ENCODE measurements around the gene HS6ST3. TPM values are rescaled to one million over a fixed set of nuclear protein-coding genes. Genes with fewer than 3 reads are reported as not detected.

HS6ST3 gene
- total and polyA plus RNA-seq, 9 of the 15 experiments (the other 6 are each of a cell fraction or from before 2014, with no cell fraction given) = not detected

- TF ChIP-seq CGGBP1 (CRISPR knock-in tag; IDR thresholded peaks at IDR 0.05) (no peak), RBM34 (IDR thresholded peaks at IDR 0.05; ENCODE audit: borderline replicate concordance, insufficient read depth, low read length) (no peak), NEUROD1 (IDR thresholded peaks at IDR 0.05; ENCODE audit: borderline replicate concordance, low read depth, low read length, partially characterized antibody) (no peak), BACH1 (tag; IDR thresholded peaks at IDR 0.05) (no peak)
Measured at GRCh38 chr13:96816261-96816660, 726.4 kb downstream of the HS6ST3 start (continued).

GRCh38 chr13:96816874-96817273 lies 727.0 kb downstream of the HS6ST3 start:
- in situ Hi-C loops (cut with MboI) (no loop called here), intact Hi-C loops (cut with micrococcal nuclease) (loop anchor here (5.0 kb wide), 1 partner anchor 795 kb away; no protein-coding TSS in a partner anchor)
- BruUV-seq (replicated peaks) = no TSS peak
- no peak for TF ChIP-seq GTF3C2 (IDR thresholded peaks at IDR 0.05; ENCODE audit: borderline replicate concordance, extremely low read depth, insufficient read length)
- no peak for TF ChIP-seq BRF2 (IDR thresholded peaks at IDR 0.05; ENCODE audit: borderline replicate concordance, insufficient read depth, insufficient read length)
- TF ChIP-seq PRDM10 (IDR thresholded peaks at IDR 0.05; ENCODE audit: partially characterized antibody) = no peak

More at GRCh38 chr13:96816874-96817273, 727.0 kb downstream of the HS6ST3 start:
- Histone ChIP-seq H3K4me3 (no peak overlapping the region), H3K9ac (ENCODE audit: insufficient read depth in 1 of 2, low read depth in 2 of 2, low read length in 2 of 2) (no peak overlapping the region), H3K36me3 (ENCODE audit: control insufficient read depth, insufficient read depth, low read length) (no peaks in the 10 kb centered on the region), H3K27ac (ENCODE audit: extremely low read depth, low read depth, low read length) (no peak overlapping the region), H3K79me2 (ENCODE audit: control insufficient read depth, insufficient read depth, low read length) (no peaks in the 10 kb centered on the region), H4K20me1 (replicated peaks; ENCODE audit: control insufficient read depth, insufficient read depth, low read length) (no peaks in the 10 kb centered on the region), H3K27me3 (ENCODE audit: control insufficient read depth in 2 of 2, insufficient read depth in 2 of 2, low read length in 2 of 2) (no peaks in the 10 kb centered on the region), H3K4me2 (ENCODE audit: insufficient read depth, low read length) (no peak overlapping the region), H3K9me1 (ENCODE audit: control insufficient read depth, insufficient read depth, low read length) (no peaks in the 10 kb centered on the region), H3K9me3 (replicated peaks; ENCODE audit: control insufficient read depth, insufficient read depth, low read depth, low read length) (no peaks in the 10 kb centered on the region; the same call in 1 of the 2 replicates), H2AFZ (ENCODE audit: low read depth, low read length) (no peak overlapping the region), H3K4me1 (replicated peaks in 1 of 2; ENCODE audit: control insufficient read depth in 2 of 2, insufficient read depth in 2 of 2, low read length in 2 of 2) (no peaks in the 10 kb centered on the region)
- WGBS (ENCODE audit: insufficient coverage, low coverage, missing lambda C conversion rate) = 0% methylated on average over 7 of the region's 9 CpGs
- POLR2A ChIA-PET = no interaction called here
- FAIRE-seq (no peak), DNase-seq (ENCODE audit: extremely low read depth in 1 of 4, low spot score in 3 of 4) (no peak), ATAC-seq (no peak)
- CTCF ChIA-PET (ENCODE audit: low intra/inter-chr PET ratio) = interaction anchor here (0.9 kb wide), 1 partner anchor 675 kb away, joined by 3 read pairs; no protein-coding TSS in a partner anchor
